ENCODE data around the gene DGCR8. TPM values are rescaled to one million over a fixed set of nuclear protein-coding genes. Genes with fewer than 3 reads are reported as not detected.

The DGCR8 gene
- total and polyA plus RNA-seq, 12 donors = 8.3 to 26.3 (median 14.0) TPM

- Histone ChIP-seq H3K4me3 (no peak overlapping the region), H3K9me3 (peaks cover 0 to 12% (median 0%) of the 10 kb centered on the region in 11 donors), H3K27ac (no peak overlapping the region), H3K27me3 (no peaks in the 10 kb centered on the region), H3K36me3 (peaks cover 0 to 96% (median 29%) of the 10 kb centered on the region in 9 donors), H3K4me1 (no peaks in the 10 kb centered on the region)
- intact Hi-C loops (cut with DNase I) = no loop called here
- DNase-seq = no peak
- no peak for TF ChIP-seq CTCF (IDR thresholded peaks at IDR 0.05)
- ATAC-seq = no peak
- 85 to 86% methylated on average over 4 of the region's 4 CpGs for WGBS, 2 donors
Observed at GRCh38 chr22:20046730-20047129, 33.3 kb upstream of the DGCR8 start.

- Histone ChIP-seq H3K27me3 (no peaks in the 10 kb centered on the region), H3K9me3 (peaks cover 0 to 12% (median 0%) of the 10 kb centered on the region in 11 donors), H3K4me3 (no peak overlapping the region), H3K4me1 (peaks cover 0 to 16% (median 0%) of the 10 kb centered on the region in 9 donors), H3K27ac (no peak overlapping the region), H3K36me3 (peaks cover 0 to 98% (median 54%) of the 10 kb centered on the region in 9 donors)
- intact Hi-C loops (cut with DNase I) = no loop called here
- no peak for TF ChIP-seq CTCF (IDR thresholded peaks at IDR 0.05)
- 94 to 95% methylated on average over 6 of the region's 6 CpGs for WGBS, 2 donors
- ATAC-seq (no peak), DNase-seq (peak in 1 of 2 donors; percentile 2)
Observed at GRCh38 chr22:20051927-20052308, 28.1 kb upstream of the DGCR8 start.

- peaks cover 0 to 98% (median 61%) of the 10 kb centered on the region in 9 donors for H3K36me3 ChIP-seq
- no peak for TF ChIP-seq CTCF (IDR thresholded peaks at IDR 0.05)
- no peak overlapping the region for H3K4me3 ChIP-seq
- H3K9me3 ChIP-seq = peaks cover 0 to 10% (median 0%) of the 10 kb centered on the region in 11 donors
- peak in 1 of 2 donors; percentile 5 for DNase-seq
- peaks cover 0 to 16% (median 0%) of the 10 kb centered on the region in 9 donors for H3K4me1 ChIP-seq
- intact Hi-C loops (cut with DNase I) = no loop called here
- no peaks in the 10 kb centered on the region for H3K27me3 ChIP-seq
- H3K27ac ChIP-seq = no peak overlapping the region
- peak in 3 of 8 donors; percentile 20 to 46 (median 32) for ATAC-seq
- WGBS, 2 donors = 91 to 95% methylated on average over 26 of the region's 26 CpGs
Observed at GRCh38 chr22:20052309-20053259, 27.5 kb upstream of the DGCR8 start.

- WGBS, 2 donors = 84 to 88% methylated on average over 14 of the region's 14 CpGs
- peaks cover 0 to 16% (median 0%) of the 10 kb centered on the region in 9 donors for H3K4me1 ChIP-seq
- H3K9me3 ChIP-seq = peaks cover 0 to under 1% (median 0%) of the 10 kb centered on the region in 11 donors
- ATAC-seq = peak in 2 of 8 donors; percentile 11 to 41
- H3K36me3 ChIP-seq = peaks cover 0 to 98% (median 62%) of the 10 kb centered on the region in 9 donors
- intact Hi-C loops (cut with DNase I) = no loop called here
- TF ChIP-seq CTCF (IDR thresholded peaks at IDR 0.05) = no peak
- DNase-seq = peak in 1 of 2 donors; percentile 4
- no peak overlapping the region for H3K4me3 ChIP-seq
- H3K27me3 ChIP-seq = no peaks in the 10 kb centered on the region
- no peak overlapping the region for H3K27ac ChIP-seq
Observed at GRCh38 chr22:20053407-20054033, 26.5 kb upstream of the DGCR8 start.

All from heart right ventricle (tissue), 16 donors.